HEK293 (cell line): ENCODE measurements around the gene FGF22.

ENCODE experiments used
- CTCF ChIA-PET: fragments of 350-600 bp; formaldehyde crosslinking; extraction: SDS; loops from one replicate; lab custom pipeline; 2021; ENCODE audit warnings: antibody characterized with exemption; lab: Yijun Ruan, JAX
- POLR2A ChIA-PET: fragments of 300-600 bp; formaldehyde crosslinking; extraction: SDS; loops from one replicate; lab custom pipeline; 2020; ENCODE audit warnings: antibody characterized with exemption, inconsistent platforms; lab: Yijun Ruan, JAX
- H3K27ac ChIP-seq: fragments of 200-500 bp; sonication (Bioruptor generic); 2 replicates; pipeline ENCODE4 v1.5.1; 2014; ENCODE audit warnings: low read depth, low read length, control low read depth, inconsistent platforms; ENCODE audit errors: extremely low read depth
- H3K36me3 ChIP-seq, 2 experiments: fragments of 200-500 bp in 1 of 2; sonication (Bioruptor generic) in 1 of 2; 1 replicate in 1 of 2; 2 replicates in 1 of 2; pipeline ENCODE4 v1.5.1; 2014 to 2017; ENCODE audit warnings: inconsistent platforms in 2 of 2, low read length in 2 of 2; ENCODE audit not compliant: control insufficient read depth in 2 of 2, insufficient read depth in 1 of 2
- H3K4me1 ChIP-seq: fragments of 200-500 bp; sonication (Bioruptor generic); 2 replicates; pipeline ENCODE4 v1.5.1; 2014; ENCODE audit warnings: mild to moderate bottlenecking, low read length, inconsistent platforms; ENCODE audit not compliant: control insufficient read depth, insufficient read depth
- H3K4me3 ChIP-seq: 2 replicates; pipeline ENCODE4 v1.5.1; 2011; ENCODE audit warnings: low read depth, mild to moderate bottlenecking, control low read depth, low read length, moderate library complexity
- H3K9me3 ChIP-seq: fragments of 200-500 bp; sonication (Bioruptor generic); 2 replicates; pipeline ENCODE4 v1.5.1; 2014; ENCODE audit warnings: low read depth, low read length, inconsistent platforms; ENCODE audit not compliant: control insufficient read depth, insufficient read depth
- BCL11B ChIP-seq: fragments of 450-650 bp; formaldehyde crosslinking; IDR thresholded peaks from 2 replicates; pipeline ENCODE4 v1.5.1; 2016; ENCODE audit warnings: low read depth, missing biosample characterization, missing genetic modification characterization
- GLIS2 ChIP-seq: fragments of 450-650 bp; formaldehyde crosslinking; IDR thresholded peaks from 2 replicates; pipeline ENCODE4 v1.5.1; 2016; ENCODE audit warnings: missing biosample characterization, missing genetic modification characterization
- KLF7 ChIP-seq: fragments of 450-650 bp; formaldehyde crosslinking; IDR thresholded peaks from 2 replicates; pipeline ENCODE4 v1.5.1; 2016; ENCODE audit warnings: missing biosample characterization, missing genetic modification characterization, borderline replicate concordance
- OSR2 ChIP-seq: fragments of 450-650 bp; formaldehyde crosslinking; IDR thresholded peaks from 2 replicates; pipeline ENCODE4 v1.5.1; 2016; ENCODE audit warnings: missing biosample characterization, missing genetic modification characterization
- SALL2 ChIP-seq: fragments of 450-650 bp; formaldehyde crosslinking; IDR thresholded peaks from 2 replicates; pipeline ENCODE4 v1.5.0; 2017; ENCODE audit warnings: missing biosample characterization, mild to moderate bottlenecking, missing genetic modification characterization, borderline replicate concordance
- SCRT1 ChIP-seq: fragments of 450-650 bp; formaldehyde crosslinking; IDR thresholded peaks from 2 replicates; pipeline ENCODE4 v1.5.1; 2016; ENCODE audit warnings: missing biosample characterization, missing genetic modification characterization, borderline replicate concordance
- YY2 ChIP-seq: fragments of 450-650 bp; formaldehyde crosslinking; IDR thresholded peaks from 2 replicates; pipeline ENCODE4 v1.5.1; 2016; ENCODE audit warnings: missing biosample characterization, missing genetic modification characterization
- ZFP37 ChIP-seq: fragments of 450-650 bp; formaldehyde crosslinking; IDR thresholded peaks from 2 replicates; pipeline ENCODE4 v1.5.1; 2016; ENCODE audit warnings: missing biosample characterization, missing genetic modification characterization
- ZNF404 ChIP-seq: fragments of 450-650 bp; formaldehyde crosslinking; IDR thresholded peaks from 2 replicates; pipeline ENCODE4 v1.5.1; 2017; ENCODE audit warnings: missing biosample characterization, missing genetic modification characterization
- ZNF600 ChIP-seq: fragments of 450-650 bp; formaldehyde crosslinking; IDR thresholded peaks from 2 replicates; pipeline ENCODE4 v1.5.1; 2016; ENCODE audit warnings: missing biosample characterization, missing genetic modification characterization
- ZNF621 ChIP-seq: fragments of 450-650 bp; formaldehyde crosslinking; IDR thresholded peaks from 2 replicates; pipeline ENCODE4 v1.5.1; 2017; ENCODE audit warnings: missing biosample characterization, missing genetic modification characterization
- ZNF629 ChIP-seq: fragments of 450-650 bp; formaldehyde crosslinking; IDR thresholded peaks from 2 replicates; pipeline ENCODE4 v1.5.1; 2017; ENCODE audit warnings: missing biosample characterization, missing genetic modification characterization
- ZNF701 ChIP-seq: fragments of 450-650 bp; formaldehyde crosslinking; IDR thresholded peaks from 2 replicates; pipeline ENCODE4 v1.5.1; 2016; ENCODE audit warnings: missing biosample characterization, missing genetic modification characterization
- TF ChIP-seq, protein P1 (sequence below): fragments of 450-650 bp; formaldehyde crosslinking; IDR thresholded peaks from 2 replicates; pipeline ENCODE4 v1.5.1; 2017; ENCODE audit warnings: missing biosample characterization, missing genetic modification characterization
- TF ChIP-seq, protein P2 (sequence below): fragments of 450-650 bp; formaldehyde crosslinking; IDR thresholded peaks from 2 replicates; pipeline ENCODE4 v1.5.0; 2017; ENCODE audit warnings: missing biosample characterization, missing genetic modification characterization, borderline replicate concordance
- TF ChIP-seq, protein P3 (sequence below): fragments of 450-650 bp; formaldehyde crosslinking; IDR thresholded peaks from 2 replicates; pipeline ENCODE4 v1.5.1; 2017; ENCODE audit warnings: missing biosample characterization, missing genetic modification characterization
- TF ChIP-seq, protein P4 (sequence below): fragments of 450-650 bp; formaldehyde crosslinking; IDR thresholded peaks from 2 replicates; pipeline ENCODE4 v1.5.1; 2017; ENCODE audit warnings: missing biosample characterization, missing genetic modification characterization
- TF ChIP-seq, protein P5 (sequence below): fragments of 450-650 bp; IDR thresholded peaks from 2 replicates; pipeline ENCODE4 v1.5.1; 2018; ENCODE audit warnings: missing biosample characterization, mild to moderate bottlenecking, missing genetic modification characterization
- TF ChIP-seq, protein P6 (sequence below): fragments of 450-650 bp; formaldehyde crosslinking; IDR thresholded peaks from 2 replicates; pipeline ENCODE4 v1.5.1; 2016; ENCODE audit warnings: missing biosample characterization, missing genetic modification characterization, borderline replicate concordance
- TF ChIP-seq, protein P7 (sequence below): fragments of 450-650 bp; formaldehyde crosslinking; IDR thresholded peaks from 2 replicates; pipeline ENCODE4 v1.5.1; 2017; ENCODE audit warnings: missing biosample characterization, mild to moderate bottlenecking, missing genetic modification characterization, moderate library complexity

Gene FGF22

DNA sequence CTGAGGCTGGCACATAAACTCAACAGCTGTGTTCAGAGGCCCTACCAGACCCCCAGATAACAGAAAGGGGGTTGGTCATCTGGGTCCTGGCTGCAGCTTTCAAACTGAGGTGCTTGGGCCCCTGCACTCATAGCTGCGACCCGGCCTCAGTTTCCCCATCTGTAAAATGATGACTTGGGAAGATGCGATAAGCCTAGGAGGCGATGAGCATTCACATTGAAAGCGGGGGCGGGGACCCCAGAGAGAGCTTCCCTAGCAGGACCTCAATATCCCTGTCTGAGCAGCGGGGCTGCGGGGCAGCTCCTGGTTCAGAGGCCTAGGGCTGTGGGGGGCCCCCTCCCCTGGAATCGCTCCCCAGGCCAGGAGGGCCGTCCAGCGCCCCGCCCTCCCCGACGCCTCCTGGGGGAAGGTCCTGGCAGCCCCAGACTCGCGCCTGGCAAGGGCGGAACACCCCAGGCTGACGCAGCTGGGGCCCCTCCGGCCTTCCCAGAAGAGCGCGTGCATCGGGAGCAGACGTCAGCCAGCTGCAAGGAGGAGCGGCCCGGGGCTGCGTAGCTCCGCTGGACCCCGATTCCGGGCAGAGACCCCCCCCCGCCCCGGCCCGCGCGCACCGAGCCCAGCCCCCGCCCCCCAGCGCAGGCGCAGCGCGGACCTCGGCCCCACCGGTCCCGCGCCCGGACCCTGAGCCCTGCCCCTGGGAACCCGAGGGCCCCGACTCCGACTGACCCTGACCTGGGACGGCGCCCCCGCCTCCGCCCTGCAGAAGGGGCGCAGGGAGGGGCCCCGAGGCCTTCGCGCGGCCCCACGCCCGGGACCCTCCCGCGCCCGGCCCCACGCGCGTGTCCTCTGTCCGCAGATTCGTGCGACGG is 40.0 kb downstream of the FGF22 start (continued):
- TF ChIP-seq SCRT1 (tag by site-specific recombination): no peak
- TF ChIP-seq, protein P1, sequence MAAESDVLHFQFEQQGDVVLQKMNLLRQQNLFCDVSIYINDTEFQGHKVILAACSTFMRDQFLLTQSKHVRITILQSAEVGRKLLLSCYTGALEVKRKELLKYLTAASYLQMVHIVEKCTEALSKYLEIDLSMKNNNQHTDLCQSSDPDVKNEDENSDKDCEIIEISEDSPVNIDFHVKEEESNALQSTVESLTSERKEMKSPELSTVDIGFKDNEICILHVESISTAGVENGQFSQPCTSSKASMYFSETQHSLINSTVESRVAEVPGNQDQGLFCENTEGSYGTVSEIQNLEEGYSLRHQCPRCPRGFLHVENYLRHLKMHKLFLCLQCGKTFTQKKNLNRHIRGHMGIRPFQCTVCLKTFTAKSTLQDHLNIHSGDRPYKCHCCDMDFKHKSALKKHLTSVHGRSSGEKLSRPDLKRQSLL (tag by site-specific recombination): no peak
- no peak for TF ChIP-seq YY2 (tag by site-specific recombination)
- TF ChIP-seq ZNF621: no peak

DNA sequence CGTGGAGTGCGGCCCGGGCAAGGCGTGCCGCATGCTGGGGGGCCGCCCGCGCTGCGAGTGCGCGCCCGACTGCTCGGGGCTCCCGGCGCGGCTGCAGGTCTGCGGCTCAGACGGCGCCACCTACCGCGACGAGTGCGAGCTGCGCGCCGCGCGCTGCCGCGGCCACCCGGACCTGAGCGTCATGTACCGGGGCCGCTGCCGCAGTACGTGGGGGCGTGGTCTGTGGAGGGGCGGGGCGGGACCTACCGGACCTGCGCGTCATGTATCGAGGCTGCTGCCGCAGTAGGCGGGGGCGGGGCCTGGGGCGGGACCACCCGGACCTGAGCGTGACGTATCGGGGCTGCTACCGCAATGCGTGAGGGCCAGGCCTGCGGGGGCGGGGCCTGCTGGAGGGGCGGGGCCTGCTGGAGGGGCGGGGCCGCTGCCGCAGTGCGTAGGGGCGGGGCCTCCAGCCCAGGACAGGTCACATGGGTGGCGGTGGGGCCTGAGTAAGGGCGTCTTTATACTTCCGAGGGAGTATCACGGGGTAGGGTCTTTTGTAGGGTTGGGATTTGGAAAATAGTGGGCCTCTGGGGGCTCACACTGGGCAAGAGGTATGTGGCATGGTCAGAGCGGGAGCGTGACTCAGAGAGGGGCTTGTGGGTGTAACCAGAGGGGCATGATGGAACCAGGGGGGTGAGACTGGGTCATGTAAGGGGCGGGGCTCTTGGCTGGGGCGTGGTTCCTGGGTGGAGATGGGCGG is 40.8 kb downstream of the FGF22 start:
- Histone ChIP-seq H3K27ac (peak overlapping the region; percentile 92), H3K4me3 (peak overlapping the region; percentile 57), H3K36me3 (no peaks in the 10 kb centered on the region), H3K4me1 (no peaks in the 10 kb centered on the region), H3K9me3 (no peaks in the 10 kb centered on the region)
- ChIA-PET POLR2A (interaction anchor here (0.6 to 2.0 kb wide), 15 partner anchors 15 to 572 kb away, joined by 3 to 10 read pairs (median 4); partner anchors contain the start of gene PALM), CTCF (interaction anchor here (0.6 to 1.0 kb wide), 4 partner anchors 14 to 90 kb away, joined by 3 to 8 read pairs (median 3); no protein-coding TSS in a partner anchor)
- TF ChIP-seq, protein P2, sequence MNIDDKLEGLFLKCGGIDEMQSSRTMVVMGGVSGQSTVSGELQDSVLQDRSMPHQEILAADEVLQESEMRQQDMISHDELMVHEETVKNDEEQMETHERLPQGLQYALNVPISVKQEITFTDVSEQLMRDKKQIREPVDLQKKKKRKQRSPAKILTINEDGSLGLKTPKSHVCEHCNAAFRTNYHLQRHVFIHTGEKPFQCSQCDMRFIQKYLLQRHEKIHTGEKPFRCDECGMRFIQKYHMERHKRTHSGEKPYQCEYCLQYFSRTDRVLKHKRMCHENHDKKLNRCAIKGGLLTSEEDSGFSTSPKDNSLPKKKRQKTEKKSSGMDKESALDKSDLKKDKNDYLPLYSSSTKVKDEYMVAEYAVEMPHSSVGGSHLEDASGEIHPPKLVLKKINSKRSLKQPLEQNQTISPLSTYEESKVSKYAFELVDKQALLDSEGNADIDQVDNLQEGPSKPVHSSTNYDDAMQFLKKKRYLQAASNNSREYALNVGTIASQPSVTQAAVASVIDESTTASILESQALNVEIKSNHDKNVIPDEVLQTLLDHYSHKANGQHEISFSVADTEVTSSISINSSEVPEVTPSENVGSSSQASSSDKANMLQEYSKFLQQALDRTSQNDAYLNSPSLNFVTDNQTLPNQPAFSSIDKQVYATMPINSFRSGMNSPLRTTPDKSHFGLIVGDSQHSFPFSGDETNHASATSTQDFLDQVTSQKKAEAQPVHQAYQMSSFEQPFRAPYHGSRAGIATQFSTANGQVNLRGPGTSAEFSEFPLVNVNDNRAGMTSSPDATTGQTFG: no peak
- TF ChIP-seq, protein P3, sequence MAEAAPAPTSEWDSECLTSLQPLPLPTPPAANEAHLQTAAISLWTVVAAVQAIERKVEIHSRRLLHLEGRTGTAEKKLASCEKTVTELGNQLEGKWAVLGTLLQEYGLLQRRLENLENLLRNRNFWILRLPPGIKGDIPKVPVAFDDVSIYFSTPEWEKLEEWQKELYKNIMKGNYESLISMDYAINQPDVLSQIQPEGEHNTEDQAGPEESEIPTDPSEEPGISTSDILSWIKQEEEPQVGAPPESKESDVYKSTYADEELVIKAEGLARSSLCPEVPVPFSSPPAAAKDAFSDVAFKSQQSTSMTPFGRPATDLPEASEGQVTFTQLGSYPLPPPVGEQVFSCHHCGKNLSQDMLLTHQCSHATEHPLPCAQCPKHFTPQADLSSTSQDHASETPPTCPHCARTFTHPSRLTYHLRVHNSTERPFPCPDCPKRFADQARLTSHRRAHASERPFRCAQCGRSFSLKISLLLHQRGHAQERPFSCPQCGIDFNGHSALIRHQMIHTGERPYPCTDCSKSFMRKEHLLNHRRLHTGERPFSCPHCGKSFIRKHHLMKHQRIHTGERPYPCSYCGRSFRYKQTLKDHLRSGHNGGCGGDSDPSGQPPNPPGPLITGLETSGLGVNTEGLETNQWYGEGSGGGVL: no peak
- TF ChIP-seq ZNF600 (tag by site-specific recombination) (peak; percentile 58), OSR2 (tag by site-specific recombination) (no peak), KLF7 (peak; percentile 84), SALL2 (tag by site-specific recombination) (no peak), ZFP37 (tag by site-specific recombination) (no peak), ZNF629 (peak; percentile 49; the same call in 1 of the 2 replicates), BCL11B (tag by site-specific recombination) (peak; percentile 79), GLIS2 (peak; percentile 81), ZNF701 (tag by site-specific recombination) (no peak), ZNF404 (tag by site-specific recombination) (no peak)
- TF ChIP-seq, protein P4, sequence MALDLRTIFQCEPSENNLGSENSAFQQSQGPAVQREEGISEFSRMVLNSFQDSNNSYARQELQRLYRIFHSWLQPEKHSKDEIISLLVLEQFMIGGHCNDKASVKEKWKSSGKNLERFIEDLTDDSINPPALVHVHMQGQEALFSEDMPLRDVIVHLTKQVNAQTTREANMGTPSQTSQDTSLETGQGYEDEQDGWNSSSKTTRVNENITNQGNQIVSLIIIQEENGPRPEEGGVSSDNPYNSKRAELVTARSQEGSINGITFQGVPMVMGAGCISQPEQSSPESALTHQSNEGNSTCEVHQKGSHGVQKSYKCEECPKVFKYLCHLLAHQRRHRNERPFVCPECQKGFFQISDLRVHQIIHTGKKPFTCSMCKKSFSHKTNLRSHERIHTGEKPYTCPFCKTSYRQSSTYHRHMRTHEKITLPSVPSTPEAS (tag by site-specific recombination): no peak
- TF ChIP-seq, protein P1 (tag by site-specific recombination): no peak
- TF ChIP-seq, protein P5, sequence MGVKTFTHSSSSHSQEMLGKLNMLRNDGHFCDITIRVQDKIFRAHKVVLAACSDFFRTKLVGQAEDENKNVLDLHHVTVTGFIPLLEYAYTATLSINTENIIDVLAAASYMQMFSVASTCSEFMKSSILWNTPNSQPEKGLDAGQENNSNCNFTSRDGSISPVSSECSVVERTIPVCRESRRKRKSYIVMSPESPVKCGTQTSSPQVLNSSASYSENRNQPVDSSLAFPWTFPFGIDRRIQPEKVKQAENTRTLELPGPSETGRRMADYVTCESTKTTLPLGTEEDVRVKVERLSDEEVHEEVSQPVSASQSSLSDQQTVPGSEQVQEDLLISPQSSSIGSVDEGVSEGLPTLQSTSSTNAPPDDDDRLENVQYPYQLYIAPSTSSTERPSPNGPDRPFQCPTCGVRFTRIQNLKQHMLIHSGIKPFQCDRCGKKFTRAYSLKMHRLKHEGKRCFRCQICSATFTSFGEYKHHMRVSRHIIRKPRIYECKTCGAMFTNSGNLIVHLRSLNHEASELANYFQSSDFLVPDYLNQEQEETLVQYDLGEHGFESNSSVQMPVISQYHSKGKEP: 0 out of 2 replicates have a peak, but pooled peaks have one; percentile 16
- TF ChIP-seq, protein P6, sequence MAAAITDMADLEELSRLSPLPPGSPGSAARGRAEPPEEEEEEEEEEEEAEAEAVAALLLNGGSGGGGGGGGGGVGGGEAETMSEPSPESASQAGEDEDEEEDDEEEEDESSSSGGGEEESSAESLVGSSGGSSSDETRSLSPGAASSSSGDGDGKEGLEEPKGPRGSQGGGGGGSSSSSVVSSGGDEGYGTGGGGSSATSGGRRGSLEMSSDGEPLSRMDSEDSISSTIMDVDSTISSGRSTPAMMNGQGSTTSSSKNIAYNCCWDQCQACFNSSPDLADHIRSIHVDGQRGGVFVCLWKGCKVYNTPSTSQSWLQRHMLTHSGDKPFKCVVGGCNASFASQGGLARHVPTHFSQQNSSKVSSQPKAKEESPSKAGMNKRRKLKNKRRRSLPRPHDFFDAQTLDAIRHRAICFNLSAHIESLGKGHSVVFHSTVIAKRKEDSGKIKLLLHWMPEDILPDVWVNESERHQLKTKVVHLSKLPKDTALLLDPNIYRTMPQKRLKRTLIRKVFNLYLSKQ: no peak
- TF ChIP-seq, protein P7, sequence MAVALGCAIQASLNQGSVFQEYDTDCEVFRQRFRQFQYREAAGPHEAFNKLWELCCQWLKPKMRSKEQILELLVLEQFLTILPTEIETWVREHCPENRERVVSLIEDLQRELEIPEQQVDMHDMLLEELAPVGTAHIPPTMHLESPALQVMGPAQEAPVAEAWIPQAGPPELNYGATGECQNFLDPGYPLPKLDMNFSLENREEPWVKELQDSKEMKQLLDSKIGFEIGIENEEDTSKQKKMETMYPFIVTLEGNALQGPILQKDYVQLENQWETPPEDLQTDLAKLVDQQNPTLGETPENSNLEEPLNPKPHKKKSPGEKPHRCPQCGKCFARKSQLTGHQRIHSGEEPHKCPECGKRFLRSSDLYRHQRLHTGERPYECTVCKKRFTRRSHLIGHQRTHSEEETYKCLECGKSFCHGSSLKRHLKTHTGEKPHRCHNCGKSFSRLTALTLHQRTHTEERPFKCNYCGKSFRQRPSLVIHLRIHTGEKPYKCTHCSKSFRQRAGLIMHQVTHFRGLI (tag by site-specific recombination): no peak
